ENCODE data around the gene JARID2. TPM values are rescaled to one million over a fixed set of nuclear protein-coding genes. Genes with fewer than 3 reads are reported as not detected.
A peak's percentile ranks its signal among the peaks of the same experiment; 100 is the strongest.

JARID2 gene
- total and polyA plus RNA-seq, 12 donors = 2.3 to 11.6 (median 8.7) TPM

DNA sequence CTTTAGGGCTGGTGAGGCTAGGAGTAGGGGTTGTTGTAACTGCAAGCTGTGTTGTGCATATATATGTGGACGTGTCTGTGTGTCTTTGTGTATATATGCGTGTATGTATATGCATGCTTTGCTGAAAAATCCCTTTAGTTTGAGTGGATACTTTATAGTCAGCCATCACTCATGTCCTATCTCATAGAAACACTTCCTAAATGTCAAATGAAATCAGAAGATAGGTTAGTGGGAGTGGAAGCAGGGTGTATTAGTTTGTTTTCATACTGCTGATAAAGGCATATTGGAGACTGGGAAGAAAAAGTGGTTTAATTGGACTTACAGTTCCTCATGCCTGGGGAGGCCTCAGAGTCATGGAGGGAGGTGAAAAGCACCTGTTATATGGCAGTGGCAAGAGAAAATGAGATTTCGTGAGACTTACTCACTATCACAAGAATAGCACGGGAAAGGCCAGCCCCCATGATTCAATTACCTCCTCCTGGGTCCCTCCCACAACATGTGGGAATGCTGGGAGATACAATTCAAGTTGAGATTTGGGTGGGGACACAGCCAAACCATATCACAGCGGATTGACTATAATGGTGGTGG, 131.1 kb downstream of the JARID2 start:
- peaks cover 0 to 7% (median 0%) of the 10 kb centered on the region in 9 donors for H3K36me3 ChIP-seq
- no peak overlapping the region for H3K4me3 ChIP-seq
- intact Hi-C loops (cut with DNase I) = loop anchor here in 1 of 10 donors (10.0 kb wide), 1 partner anchor 122 kb away; no protein-coding TSS in a partner anchor
- no peak overlapping the region for H3K27ac ChIP-seq
- peaks cover 5 to 52% (median 34%) of the 10 kb centered on the region in 9 donors for H3K4me1 ChIP-seq
- WGBS, 2 donors = 91% methylated on average over 5 of the region's 5 CpGs
- DNase-seq (no peak), ATAC-seq (no peak)
- H3K9me3 ChIP-seq = no peaks in the 10 kb centered on the region
- TF ChIP-seq, protein P1, sequence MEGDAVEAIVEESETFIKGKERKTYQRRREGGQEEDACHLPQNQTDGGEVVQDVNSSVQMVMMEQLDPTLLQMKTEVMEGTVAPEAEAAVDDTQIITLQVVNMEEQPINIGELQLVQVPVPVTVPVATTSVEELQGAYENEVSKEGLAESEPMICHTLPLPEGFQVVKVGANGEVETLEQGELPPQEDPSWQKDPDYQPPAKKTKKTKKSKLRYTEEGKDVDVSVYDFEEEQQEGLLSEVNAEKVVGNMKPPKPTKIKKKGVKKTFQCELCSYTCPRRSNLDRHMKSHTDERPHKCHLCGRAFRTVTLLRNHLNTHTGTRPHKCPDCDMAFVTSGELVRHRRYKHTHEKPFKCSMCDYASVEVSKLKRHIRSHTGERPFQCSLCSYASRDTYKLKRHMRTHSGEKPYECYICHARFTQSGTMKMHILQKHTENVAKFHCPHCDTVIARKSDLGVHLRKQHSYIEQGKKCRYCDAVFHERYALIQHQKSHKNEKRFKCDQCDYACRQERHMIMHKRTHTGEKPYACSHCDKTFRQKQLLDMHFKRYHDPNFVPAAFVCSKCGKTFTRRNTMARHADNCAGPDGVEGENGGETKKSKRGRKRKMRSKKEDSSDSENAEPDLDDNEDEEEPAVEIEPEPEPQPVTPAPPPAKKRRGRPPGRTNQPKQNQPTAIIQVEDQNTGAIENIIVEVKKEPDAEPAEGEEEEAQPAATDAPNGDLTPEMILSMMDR (IDR thresholded peaks at IDR 0.05) = no peak
- H3K27me3 ChIP-seq = no peaks in the 10 kb centered on the region

DNA sequence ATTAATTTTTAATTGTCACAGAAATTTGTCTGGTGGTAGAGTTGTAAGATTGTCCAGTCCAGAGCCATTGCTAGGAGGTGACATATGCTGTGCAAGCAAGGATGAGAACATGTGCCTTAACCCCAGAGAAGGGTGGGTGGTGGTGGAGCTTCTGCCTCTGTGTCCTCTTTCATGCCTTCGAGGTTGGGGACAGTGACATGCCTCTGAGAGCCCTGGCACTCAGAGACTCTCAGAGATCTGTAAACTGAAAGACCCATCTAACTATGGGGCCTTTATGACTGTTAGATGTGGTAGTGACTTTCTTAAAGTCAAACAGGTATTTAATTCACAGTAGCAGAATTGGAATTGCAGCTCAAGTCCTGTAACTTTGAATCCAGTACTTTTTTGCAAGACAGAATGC, 132.4 kb downstream of the JARID2 start:
- DNase-seq (no peak), ATAC-seq (no peak)
- intact Hi-C loops (cut with DNase I) = loop anchor here in 1 of 10 donors (10.0 kb wide), 1 partner anchor 123 kb away; no protein-coding TSS in a partner anchor
- Histone ChIP-seq H3K27me3 (no peaks in the 10 kb centered on the region), H3K4me3 (no peak overlapping the region), H3K4me1 (peaks cover 5 to 52% (median 28%) of the 10 kb centered on the region in 9 donors), H3K27ac (no peak overlapping the region), H3K36me3 (peaks cover 0 to 7% (median 0%) of the 10 kb centered on the region in 9 donors), H3K9me3 (no peaks in the 10 kb centered on the region)
- WGBS, 2 donors = 86 to 88% methylated on average over 1 of the region's 1 CpG
- TF ChIP-seq, protein P1 (IDR thresholded peaks at IDR 0.05) = no peak

DNA sequence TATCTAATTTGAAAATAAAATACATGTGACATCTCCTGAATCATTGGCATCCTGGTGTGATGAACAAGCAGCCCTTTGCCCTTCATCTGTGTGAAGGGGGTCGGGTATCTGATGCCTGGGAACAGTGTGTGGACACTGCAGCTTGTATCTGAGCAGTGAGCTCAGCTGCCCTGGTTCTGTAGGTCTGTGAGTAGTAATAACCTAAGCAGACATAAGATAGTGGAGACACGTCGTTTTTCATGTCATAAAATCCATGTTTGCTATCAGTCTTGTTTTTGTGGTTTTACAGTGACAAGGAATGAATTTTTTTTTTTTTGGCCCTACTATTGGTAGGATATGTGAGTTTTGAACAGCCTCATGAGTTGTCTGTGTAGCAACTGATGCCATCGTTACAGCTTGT, 133.0 kb downstream of the JARID2 start:
- intact Hi-C loops (cut with DNase I) = loop anchor here in 1 of 10 donors (10.0 kb wide), 1 partner anchor 124 kb away; no protein-coding TSS in a partner anchor
- H3K27ac ChIP-seq = no peak overlapping the region
- WGBS, 2 donors = 88 to 91% methylated on average over 4 of the region's 4 CpGs
- TF ChIP-seq, protein P1 (IDR thresholded peaks at IDR 0.05) = no peak
- H3K27me3 ChIP-seq = no peaks in the 10 kb centered on the region
- no peak for ATAC-seq
- no peaks in the 10 kb centered on the region for H3K9me3 ChIP-seq
- peaks cover 5 to 46% (median 22%) of the 10 kb centered on the region in 9 donors for H3K4me1 ChIP-seq
- DNase-seq = no peak
- no peak overlapping the region for H3K4me3 ChIP-seq
- peaks cover 0 to 7% (median 0%) of the 10 kb centered on the region in 9 donors for H3K36me3 ChIP-seq

DNA sequence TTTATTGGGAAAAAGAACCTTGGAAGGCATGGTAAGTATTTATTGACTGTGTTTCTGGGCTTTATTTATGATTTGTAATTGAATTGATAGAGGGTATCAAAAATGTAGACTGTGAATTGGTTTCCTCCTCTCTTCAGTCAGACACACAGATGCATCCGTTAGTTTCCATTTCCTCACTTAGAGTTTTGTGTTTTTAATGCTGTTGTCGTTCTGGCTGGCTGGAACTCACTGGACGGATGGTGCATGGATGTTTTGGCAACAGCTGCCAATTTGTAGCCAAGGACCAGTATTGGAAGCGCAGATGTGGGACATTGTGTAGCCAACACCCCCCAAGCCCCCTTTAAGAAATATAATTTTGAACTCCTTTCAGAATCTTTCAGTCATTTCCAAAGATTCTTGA, 134.5 kb downstream of the JARID2 start:
- TF ChIP-seq, protein P1 (IDR thresholded peaks at IDR 0.05) = no peak
- ATAC-seq (peak in 1 of 8 donors; percentile 49), DNase-seq (no peak)
- no peaks in the 10 kb centered on the region for H3K9me3 ChIP-seq
- H3K4me3 ChIP-seq = no peak overlapping the region
- H3K27me3 ChIP-seq = no peaks in the 10 kb centered on the region
- intact Hi-C loops (cut with DNase I) = loop anchor here in 1 of 10 donors (10.0 kb wide), 1 partner anchor 1166 kb away; no protein-coding TSS in a partner anchor
- WGBS, 2 donors = 44 to 51% methylated on average over 4 of the region's 4 CpGs
- peaks cover 0 to 42% (median 17%) of the 10 kb centered on the region in 9 donors for H3K4me1 ChIP-seq
- peaks cover 0 to under 1% (median 0%) of the 10 kb centered on the region in 9 donors for H3K36me3 ChIP-seq
- no peak overlapping the region for H3K27ac ChIP-seq

Measured in heart right ventricle (tissue), 16 donors.